ENCODE measurements around the gene RAD9A.

The RAD9A gene

GRCh38 chr11:67445515-67445914 lies 53.7 kb downstream of the RAD9A start:
- no peak for DNase-seq
